ENCODE measurements around the gene ATF6B.
"Not testable (repeated sequence)": the region's sequence is repeated elsewhere in the genome, so short reads cannot be mapped to it uniquely, and the experiment has no call there.

ATF6B gene

GRCh38 chr6:32079566-32080290, 48.3 kb downstream of the ATF6B start:
- no peak for DNase-seq

- DNase-seq: no peak
Observed at GRCh38 chr6:32076321-32076809, 51.7 kb downstream of the ATF6B start.

DNA sequence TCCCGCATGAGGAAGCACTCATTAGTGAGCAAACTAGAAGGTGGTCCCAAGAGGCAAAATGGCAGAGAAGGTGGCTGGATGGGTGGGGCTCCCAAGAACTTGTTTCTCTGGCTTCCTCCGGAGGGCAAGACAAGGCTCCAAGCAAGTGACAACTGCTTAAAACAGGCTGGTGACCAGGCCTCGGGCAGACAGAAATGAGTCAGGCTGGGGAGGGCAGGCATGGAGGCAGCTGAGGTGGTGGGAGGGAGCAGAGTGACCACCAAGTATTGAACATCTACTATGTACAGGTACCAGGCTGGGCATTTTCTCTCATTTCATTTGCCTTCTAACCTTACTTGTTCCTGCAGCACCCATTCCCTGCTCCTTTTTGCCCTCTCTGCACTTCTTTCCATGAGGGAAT, 52.3 kb downstream of the ATF6B start:
- DNase-seq: no peak

GRCh38 chr6:32074996-32075532, 53.0 kb downstream of the ATF6B start:
- DNase-seq: no peak

- no peak for DNase-seq
Observed at GRCh38 chr6:32073613-32074012, 54.4 kb downstream of the ATF6B start.

DNA sequence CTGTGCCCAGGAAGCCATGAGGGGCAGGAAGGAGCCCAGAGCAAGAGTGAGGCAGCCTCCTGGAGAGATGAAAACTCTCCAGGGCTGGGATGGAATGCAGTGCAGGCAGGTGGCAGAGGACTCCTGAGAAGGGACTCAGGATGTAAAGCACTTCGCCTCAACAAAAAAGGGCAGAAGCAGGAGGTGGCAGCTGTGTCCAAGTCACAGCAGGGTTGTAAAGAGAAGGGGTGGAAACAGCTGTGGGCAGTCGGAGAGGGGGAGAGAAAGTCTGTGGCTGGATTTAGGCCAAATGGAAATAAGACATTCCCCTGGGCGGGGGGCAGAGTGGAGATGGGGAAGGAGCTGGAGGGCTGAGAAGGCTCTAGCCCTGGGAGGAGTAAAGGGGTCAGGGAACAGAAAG, 54.9 kb downstream of the ATF6B start:
- no peak for DNase-seq

DNA sequence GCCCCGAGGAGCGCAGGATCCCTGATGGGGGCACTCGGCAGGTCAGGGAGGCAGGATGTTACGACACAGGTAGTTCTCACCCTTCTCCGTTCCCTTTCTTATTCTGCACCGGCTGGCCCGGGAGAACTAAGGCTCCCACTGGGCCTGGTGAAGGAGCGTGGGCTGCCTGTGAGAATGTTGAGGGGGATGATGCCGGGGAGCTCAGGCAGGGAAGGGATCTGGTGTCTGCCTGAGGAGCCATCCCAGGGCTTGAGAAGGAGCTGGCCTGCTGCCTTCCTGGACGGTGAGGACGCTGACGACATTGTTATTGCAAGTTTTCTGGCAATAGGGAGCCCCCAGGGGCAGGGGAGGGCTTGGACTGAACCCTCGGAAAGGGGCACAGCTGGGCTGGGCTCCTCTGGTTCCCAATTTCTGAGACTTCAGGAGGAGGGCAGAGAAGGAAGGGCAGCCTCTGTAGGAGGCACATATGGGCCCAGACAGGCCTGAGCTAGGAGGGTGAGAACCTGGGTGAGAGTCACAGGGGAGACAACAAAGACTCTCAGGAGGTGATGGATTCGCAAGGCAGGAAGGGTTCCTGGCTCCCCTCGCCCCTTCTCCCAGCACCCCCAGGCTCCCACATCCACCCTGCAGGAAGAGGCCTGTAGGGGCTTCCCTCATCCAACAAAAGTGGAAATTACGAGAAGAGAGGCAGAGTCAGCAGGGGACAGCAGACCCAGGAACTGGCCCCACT, 57.1 kb downstream of the ATF6B start:
- no peak for DNase-seq

DNA sequence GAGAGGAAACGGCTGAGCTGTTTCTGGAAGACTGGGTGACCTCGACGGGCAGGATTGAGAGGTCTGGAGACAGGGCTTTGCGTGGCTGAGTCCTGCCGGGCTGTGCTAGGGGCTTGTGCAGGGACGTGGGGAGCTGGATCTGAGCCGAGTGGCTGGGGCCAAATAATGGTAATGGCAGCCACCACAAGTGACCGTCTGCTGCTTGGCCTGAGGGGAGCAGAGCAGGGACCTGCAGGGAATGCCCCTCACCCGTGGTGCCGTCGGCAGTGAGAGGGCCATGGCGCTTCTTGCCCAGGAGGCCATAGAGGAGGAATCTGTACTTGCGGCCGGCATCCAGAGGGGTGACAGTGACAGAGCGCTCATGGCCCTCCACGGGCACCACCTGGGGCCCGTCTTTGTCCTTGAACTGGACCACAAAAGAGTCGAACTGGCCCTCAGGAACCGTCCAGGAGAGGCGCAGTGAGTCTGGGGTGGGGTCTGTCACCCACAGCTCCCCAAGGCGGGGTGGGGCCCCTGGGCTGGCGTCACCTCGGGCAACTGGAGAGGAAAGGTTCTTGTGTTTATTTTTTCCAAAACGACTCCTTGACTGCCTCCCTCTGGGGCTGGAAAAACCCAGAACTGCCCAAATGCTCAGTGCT, 58.0 kb downstream of the ATF6B start:
- no peak for DNase-seq

DNA sequence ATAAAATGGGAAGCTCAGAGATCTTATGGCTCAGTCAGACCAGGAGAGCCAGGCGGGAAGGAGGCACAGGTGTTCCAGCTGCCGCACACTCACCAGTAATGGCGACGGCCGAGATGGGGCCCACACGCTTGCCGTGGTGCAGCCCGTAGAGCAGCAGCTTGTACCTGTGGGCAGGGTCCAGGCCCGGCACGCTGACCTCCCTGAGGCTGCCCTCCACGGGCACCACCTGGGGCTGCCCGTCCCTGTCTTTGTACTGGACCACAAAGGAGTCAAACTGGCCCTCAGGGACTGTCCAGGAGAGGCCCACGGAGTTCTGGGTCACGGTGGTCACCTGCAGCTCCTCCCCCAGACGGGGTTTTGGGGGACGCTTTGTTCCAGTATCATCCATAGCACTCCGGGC, 58.6 kb downstream of the ATF6B start:
- no peak for DNase-seq

DNA sequence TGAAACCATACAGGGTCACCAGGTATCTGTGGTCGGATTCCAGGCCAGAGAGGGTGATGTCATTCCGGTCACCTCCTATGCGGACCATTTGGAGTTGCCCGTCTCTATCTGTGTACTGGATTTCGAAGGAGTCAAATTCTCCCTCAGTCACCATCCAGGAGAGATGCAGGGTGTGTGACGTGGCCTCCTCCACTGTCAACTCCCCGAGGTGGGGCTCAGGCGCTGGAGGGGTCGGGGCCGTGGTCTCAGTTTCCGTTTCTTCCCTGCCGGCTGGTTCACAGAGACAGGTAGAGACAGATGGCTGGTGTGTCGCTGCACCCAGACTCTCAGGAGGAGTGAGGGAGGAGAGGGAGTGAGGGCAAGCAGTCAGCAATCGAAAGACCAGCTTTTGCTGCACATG, 59.2 kb downstream of the ATF6B start:
- no peak for DNase-seq

- not testable (repeated sequence) for DNase-seq
Observed at GRCh38 chr6:32068315-32068714, 59.7 kb downstream of the ATF6B start.

DNA sequence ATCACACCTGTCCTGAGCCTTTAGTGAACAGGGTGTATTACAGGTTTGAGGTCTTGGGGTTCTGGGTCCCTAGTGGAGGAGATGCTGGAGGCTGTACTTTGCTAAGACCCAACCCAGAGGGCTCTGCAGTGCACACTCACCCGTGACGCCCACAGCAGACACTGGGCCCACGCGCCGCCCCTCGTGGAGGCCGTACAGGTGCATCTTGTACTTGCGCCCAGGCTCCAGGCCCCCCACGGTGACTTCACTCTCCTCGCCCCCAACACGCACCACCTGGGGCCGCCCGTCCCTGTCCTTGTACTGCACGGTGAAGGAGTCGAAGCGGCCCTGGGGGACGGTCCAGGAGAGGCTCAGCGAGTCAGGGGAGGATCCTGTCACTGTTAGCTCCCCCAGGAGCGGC, 60.5 kb downstream of the ATF6B start:
- not testable (repeated sequence) for DNase-seq

All from RPMI8226 (cell line).